GM12878 (cell line): Measurements from ENCODE around the gene IQGAP2. TPM values are rescaled to one million over a fixed set of nuclear protein-coding genes. Genes with fewer than 3 reads are reported as not detected.

Source experiments
- ATAC-seq: fragments of 200-7000 bp; cut with Tn5 transposase; 3 replicates; pipeline ENCODE4 v1.9.1; 2020; ENCODE audit warnings: mild to moderate bottlenecking, moderate library complexity
- BruUV-seq: library from RNA; stranded (reverse); fragments of 400-500 nt; replicated peaks from 2 replicates; lab custom pipeline; 2021; lab: Mats Ljungman, UMichigan
- CTCF ChIA-PET: fragments of 300-600 bp; sonication (Branson Sonifier 250); formaldehyde crosslinking; extraction: SDS; loops from one replicate; lab custom pipeline; 2021; ENCODE audit warnings: inconsistent platforms; lab: Yijun Ruan, JAX
- POLR2A ChIA-PET: fragments of 350-600 bp; formaldehyde crosslinking; extraction: SDS; loops from one replicate; lab custom pipeline; 2021; ENCODE audit warnings: inconsistent platforms; lab: Charles Lee
- RAD21 ChIA-PET: fragments of 300-600 bp; sonication (Branson Sonifier 250); formaldehyde crosslinking; loops from one replicate; lab custom pipeline; 2023; ENCODE audit warnings: antibody characterized with exemption; ENCODE audit not compliant: unreplicated experiment; lab: Charles Lee
- SMC1A ChIA-PET: fragments of 300-600 bp; sonication (Branson Sonifier 250); formaldehyde crosslinking; loops from one replicate; lab custom pipeline; 2023; ENCODE audit not compliant: unreplicated experiment, uncharacterized antibody; lab: Charles Lee
- DNase-seq: peaks from one replicate; pipeline ENCODE4 v3.0.0-alpha.2; 2011; ENCODE audit warnings: low read depth, low spot score
- FAIRE-seq: peaks from 3 replicates; lab custom pipeline; 2011; peaks lifted over from hg19 to GRCh38; lab: Jason Lieb, UNC
- H2AFZ ChIP-seq: 2 replicates; pipeline ENCODE4 v1.6.0; 2011; ENCODE audit warnings: low read depth, low read length, control low read depth; ENCODE audit not compliant: control insufficient read depth
- H3K27ac ChIP-seq: 2 replicates; pipeline ENCODE4 v1.5.1; 2011; ENCODE audit warnings: control low read depth; ENCODE audit not compliant: control insufficient read depth, insufficient read depth
- H3K27me3 ChIP-seq, 2 experiments: replicated peaks in 1 of 2; 2 replicates each; pipeline versions ENCODE4 v1.6.0 to v1.6.1; 2011; ENCODE audit warnings: low read length in 1 of 2; ENCODE audit not compliant: control insufficient read depth in 2 of 2, insufficient read depth in 2 of 2
- H3K36me3 ChIP-seq, 2 experiments: 2 replicates each; pipeline ENCODE4 v1.5.1; 2011; ENCODE audit warnings: low read length in 1 of 2; ENCODE audit not compliant: control insufficient read depth in 2 of 2, insufficient read depth in 2 of 2
- H3K4me1 ChIP-seq: 2 replicates; pipeline ENCODE4 v1.6.1; 2011; ENCODE audit warnings: mild to moderate bottlenecking, low read length, moderate library complexity, mixed read lengths; ENCODE audit not compliant: control insufficient read depth, insufficient read depth
- H3K4me2 ChIP-seq: 2 replicates; pipeline ENCODE4 v1.6.0; 2011; ENCODE audit warnings: control low read depth; ENCODE audit not compliant: control insufficient read depth, insufficient read depth
- H3K4me3 ChIP-seq: fragments of 200-600 bp; sonication (generic); 2 replicates; pipeline ENCODE4 v1.5.1; 2016
- H3K79me2 ChIP-seq: 2 replicates; pipeline ENCODE4 v1.6.0; 2011; ENCODE audit warnings: low read length; ENCODE audit not compliant: control insufficient read depth, insufficient read depth
- H3K9ac ChIP-seq: 2 replicates; pipeline ENCODE4 v1.8.0; 2011; ENCODE audit warnings: low read length, control low read depth, mixed read lengths; ENCODE audit not compliant: control insufficient read depth, insufficient read depth
- H3K9me3 ChIP-seq: replicated peaks from 3 replicates; pipeline ENCODE4 v1.5.1; 2011; ENCODE audit warnings: mild to moderate bottlenecking, low read length; ENCODE audit not compliant: control insufficient read depth, insufficient read depth
- H4K20me1 ChIP-seq: 2 replicates; pipeline ENCODE4 v1.6.0; 2011; ENCODE audit not compliant: control insufficient read depth, insufficient read depth
- BRCA1 ChIP-seq: IDR thresholded peaks from 2 replicates; pipeline ENCODE4 v1.6.1; 2011; ENCODE audit warnings: low read depth, low read length, improper control_type of control experiment
- JUNB ChIP-seq: IDR thresholded peaks from 2 replicates; pipeline ENCODE4 v1.6.1; 2016; ENCODE audit warnings: antibody characterized with exemption, mild to moderate bottlenecking
- NFYB ChIP-seq: IDR thresholded peaks from 2 replicates; pipeline ENCODE4 v1.6.1; 2011; ENCODE audit warnings: low read depth, mild to moderate bottlenecking, low read length, improper control_type of control experiment, moderate library complexity; ENCODE audit not compliant: insufficient read depth
- SIX5 ChIP-seq: IDR thresholded peaks from 2 replicates; pipeline ENCODE4 v1.6.1; 2011; ENCODE audit warnings: mild to moderate bottlenecking, low read depth, low read length, moderate library complexity; ENCODE audit not compliant: severe bottlenecking
- SPI1 ChIP-seq: IDR thresholded peaks from 2 replicates; pipeline ENCODE4 v1.6.1; 2011; ENCODE audit warnings: low read depth, mild to moderate bottlenecking, low read length, moderate library complexity, borderline replicate concordance; ENCODE audit not compliant: insufficient read depth
- TBL1XR1 ChIP-seq: IDR thresholded peaks from 2 replicates; pipeline ENCODE4 v1.6.1; 2012; ENCODE audit warnings: low read depth, low read length, improper control_type of control experiment
- WRNIP1 ChIP-seq: IDR thresholded peaks from 2 replicates; pipeline ENCODE4 v1.6.1; 2011; ENCODE audit warnings: low read depth, low read length, improper control_type of control experiment, borderline replicate concordance
- ZNF217 ChIP-seq: fragments of 450-650 bp; IDR thresholded peaks from 2 replicates; pipeline ENCODE4 v1.6.1; 2017; ENCODE audit warnings: antibody characterized with exemption, mild to moderate bottlenecking
- WGBS: methylation state at CpG from one replicate; pipeline ENCODE4 v1.1.6; 2016; ENCODE audit warnings: low lambda C conversion rate; ENCODE audit not compliant: insufficient replicate concordance, insufficient coverage; ENCODE audit errors: missing lambda C conversion rate; 5-methylcytosine and 5-hydroxymethylcytosine counted together
- in situ Hi-C: fragments of 300-500 bp; cut with MboI; formaldehyde crosslinking; loops from 9 replicates; pipeline ENCODE4 v1.14.3; 2018; ENCODE audit warnings: mixed read lengths
- intact Hi-C: fragments of 100-400 bp; cut with micrococcal nuclease; formaldehyde crosslinking; loops from one replicate; pipeline ENCODE4 v1.14.2; 2022; ENCODE audit not compliant: unreplicated experiment
- polyA plus RNA-seq, 11 experiments: library from polyadenylated mRNA; depleted of rRNA in 4 of 11; unstranded in 6 of 11; stranded (reverse) in 5 of 11; fragments of >200 nt; fragmentation: Nextera tagmentation in 4 of 11; fragmentation: Illumina TruSeq in 1 of 11; extraction: Ambion mirVana in 4 of 11; extraction: Trizol in 1 of 11; gene quantifications; 1 replicate in 1 of 11; 2 replicates in 10 of 11; pipeline versions ENCODE4 v1.2.1 to v1.2.3, GENCODE V29; 2011 to 2016; ENCODE audit warnings: inconsistent platforms in 2 of 11, missing spikeins in 2 of 11, low read depth in 1 of 11
- total RNA-seq, 4 experiments: library from RNA; depleted of rRNA in 3 of 4; stranded (reverse); fragments of >200 nt in 3 of 4; fragmentation: Illumina TruSeq in 1 of 4; extraction: Trizol in 1 of 4; gene quantifications; 2 replicates each; pipeline versions ENCODE4 v1.2.1 to v1.2.3, GENCODE V29; 2013 to 2021
- TF ChIP-seq, protein P1 (sequence below): IDR thresholded peaks from 2 replicates; pipeline ENCODE4 v1.6.1; 2012; ENCODE audit warnings: low read depth, low read length, improper control_type of control experiment
- TF ChIP-seq, protein P2 (sequence below): fragments of 450-650 bp; IDR thresholded peaks from 2 replicates; pipeline ENCODE4 v1.6.1; 2018; ENCODE audit warnings: borderline replicate concordance, mild to moderate bottlenecking; ENCODE audit not compliant: partially characterized antibody

Gene IQGAP2
- total and polyA plus RNA-seq, 10 of the 15 experiments (the other 5 are each of a cell fraction or from before 2014, with no cell fraction given) = 14.5 to 41.4 (median 21.8) TPM

DNA sequence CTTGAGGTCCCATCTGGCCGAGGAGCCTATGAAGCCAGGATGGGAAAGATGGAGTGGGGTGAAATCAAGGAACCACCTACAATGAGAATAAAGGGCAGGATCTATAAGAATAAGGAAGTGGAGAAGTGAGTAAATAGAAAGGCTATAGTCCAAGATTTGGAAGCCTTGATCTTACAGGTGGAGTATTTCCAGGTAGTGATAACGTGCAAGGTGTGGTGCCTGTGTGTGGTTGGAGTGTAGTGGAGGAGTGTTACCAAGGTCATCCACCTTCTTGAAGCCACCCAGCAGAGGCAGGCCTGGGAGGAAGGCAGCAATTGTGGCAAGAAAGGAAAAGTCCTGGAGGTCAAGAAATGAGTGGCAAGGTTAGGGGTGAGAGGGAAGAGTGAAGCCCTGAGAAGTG lies 72.9 kb downstream of the IQGAP2 start (continued):
- TF ChIP-seq TBL1XR1 = no peak

DNA sequence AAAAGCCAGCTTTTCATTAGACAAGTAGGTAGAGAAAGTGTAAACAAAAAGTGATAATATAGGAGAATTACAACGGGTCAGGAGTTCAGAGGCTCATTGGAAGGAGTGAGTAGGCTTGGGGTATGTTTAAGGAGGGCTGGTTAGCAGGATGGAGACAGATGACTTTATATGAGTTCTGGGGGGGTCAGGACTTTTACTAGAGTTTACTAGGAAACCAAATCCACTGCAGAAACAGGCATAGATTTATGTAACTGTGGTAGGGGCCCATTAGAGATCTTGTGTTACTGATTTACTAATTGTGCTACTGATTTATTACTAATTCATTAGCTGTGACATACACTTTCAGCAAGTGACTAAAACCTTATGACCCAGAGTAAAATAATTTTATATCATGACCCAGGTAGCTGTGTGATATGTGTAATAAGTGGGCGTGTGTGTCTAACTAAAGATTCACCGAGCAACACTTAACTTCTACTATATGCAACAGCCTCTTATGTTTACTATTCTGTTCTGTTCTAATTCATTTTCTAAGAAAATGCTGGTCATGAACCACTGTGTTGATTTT lies 73.5 kb downstream of the IQGAP2 start:
- no peak for FAIRE-seq
- H3K36me3 ChIP-seq = no peaks in the 10 kb centered on the region
- ATAC-seq = no peak
- no peak overlapping the region for H3K4me2 ChIP-seq
- TF ChIP-seq, protein P1, sequence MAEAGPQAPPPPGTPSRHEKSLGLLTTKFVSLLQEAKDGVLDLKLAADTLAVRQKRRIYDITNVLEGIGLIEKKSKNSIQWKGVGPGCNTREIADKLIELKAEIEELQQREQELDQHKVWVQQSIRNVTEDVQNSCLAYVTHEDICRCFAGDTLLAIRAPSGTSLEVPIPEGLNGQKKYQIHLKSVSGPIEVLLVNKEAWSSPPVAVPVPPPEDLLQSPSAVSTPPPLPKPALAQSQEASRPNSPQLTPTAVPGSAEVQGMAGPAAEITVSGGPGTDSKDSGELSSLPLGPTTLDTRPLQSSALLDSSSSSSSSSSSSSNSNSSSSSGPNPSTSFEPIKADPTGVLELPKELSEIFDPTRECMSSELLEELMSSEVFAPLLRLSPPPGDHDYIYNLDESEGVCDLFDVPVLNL = no peak
- TF ChIP-seq ZNF217 (no peak), SPI1 (no peak), JUNB (no peak), WRNIP1 (no peak), SIX5 (no peak), NFYB (no peak), BRCA1 (no peak)
- TF ChIP-seq, protein P2, sequence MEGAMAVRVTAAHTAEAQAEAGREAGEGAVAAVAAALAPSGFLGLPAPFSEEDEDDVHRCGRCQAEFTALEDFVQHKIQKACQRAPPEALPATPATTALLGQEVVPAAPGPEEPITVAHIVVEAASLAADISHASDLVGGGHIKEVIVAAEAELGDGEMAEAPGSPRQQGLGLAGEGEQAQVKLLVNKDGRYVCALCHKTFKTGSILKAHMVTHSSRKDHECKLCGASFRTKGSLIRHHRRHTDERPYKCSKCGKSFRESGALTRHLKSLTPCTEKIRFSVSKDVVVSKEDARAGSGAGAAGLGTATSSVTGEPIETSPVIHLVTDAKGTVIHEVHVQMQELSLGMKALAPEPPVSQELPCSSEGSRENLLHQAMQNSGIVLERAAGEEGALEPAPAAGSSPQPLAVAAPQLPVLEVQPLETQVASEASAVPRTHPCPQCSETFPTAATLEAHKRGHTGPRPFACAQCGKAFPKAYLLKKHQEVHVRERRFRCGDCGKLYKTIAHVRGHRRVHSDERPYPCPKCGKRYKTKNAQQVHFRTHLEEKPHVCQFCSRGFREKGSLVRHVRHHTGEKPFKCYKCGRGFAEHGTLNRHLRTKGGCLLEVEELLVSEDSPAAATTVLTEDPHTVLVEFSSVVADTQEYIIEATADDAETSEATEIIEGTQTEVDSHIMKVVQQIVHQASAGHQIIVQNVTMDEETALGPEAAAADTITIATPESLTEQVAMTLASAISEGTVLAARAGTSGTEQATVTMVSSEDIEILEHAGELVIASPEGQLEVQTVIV = no peak
- TF ChIP-seq, all 136 proteins: peak for 0
- Histone ChIP-seq H3K4me1 (no peaks in the 10 kb centered on the region), H3K79me2 (no peaks in the 10 kb centered on the region), H4K20me1 (no peaks in the 10 kb centered on the region), H3K27me3 (no peaks in the 10 kb centered on the region), H3K9ac (no peak overlapping the region), H3K4me3 (no peak overlapping the region), H3K27ac (no peak overlapping the region), H2AFZ (no peak overlapping the region), H3K9me3 (no peaks in the 10 kb centered on the region)
- POLR2A ChIA-PET = no interaction called here
- 72% methylated on average over 3 of the region's 3 CpGs for WGBS
- DNase-seq = no peak
- CTCF ChIA-PET = no interaction called here
- intact Hi-C loops = no loop called here
- no TSS peak for BruUV-seq
- in situ Hi-C loops = no loop called here
- SMC1A ChIA-PET = no interaction called here
- RAD21 ChIA-PET = no interaction called here
